DMS 273 treated with DMSO at 0.1 percent for 48 hours (cell line): Measurements from ENCODE around the gene ZCCHC24.

Experiments used
- DNase-seq: peaks from one replicate; lab custom pipeline; 2025; lab: John Stamatoyannopoulos, UW

The ZCCHC24 gene

DNA sequence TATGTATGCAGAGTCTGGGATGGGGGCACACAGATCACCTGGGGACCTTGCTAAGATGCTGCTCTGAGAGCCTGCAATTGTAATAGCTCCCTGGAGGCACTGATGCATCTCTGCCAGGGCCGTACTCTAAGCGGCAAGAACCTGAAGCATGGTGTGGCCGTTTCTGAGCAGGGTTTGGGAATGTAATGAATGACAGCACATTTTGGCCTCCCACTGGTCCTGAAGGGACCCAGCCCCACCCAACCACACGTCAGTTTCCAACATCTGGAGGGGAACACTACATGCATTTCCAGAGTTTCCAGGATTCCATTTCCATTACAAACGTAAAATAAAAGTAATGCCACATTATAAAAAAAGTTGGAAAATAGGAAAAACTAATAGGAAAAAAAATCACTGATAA, 14.0 kb downstream of the ZCCHC24 start:
- no peak for DNase-seq

DNA sequence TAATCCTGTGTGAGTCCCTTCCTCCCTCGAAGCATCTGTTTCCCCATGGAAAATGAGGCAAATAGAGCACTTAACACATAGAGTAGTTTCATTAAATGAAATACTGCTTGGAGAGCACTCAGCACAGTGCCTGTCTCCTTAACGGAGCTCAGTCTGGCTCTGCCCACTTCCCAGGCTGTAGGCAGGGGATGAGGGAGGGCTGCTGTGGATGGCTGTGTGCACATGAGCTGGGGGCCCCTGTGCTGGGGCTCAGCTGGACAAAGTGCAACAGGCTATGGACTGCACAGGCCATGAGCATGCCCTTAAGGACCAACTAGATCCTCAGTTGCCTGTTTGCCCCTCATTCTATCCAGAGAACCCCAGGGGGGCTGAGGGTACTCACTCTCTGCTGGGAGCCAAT, 14.5 kb downstream of the ZCCHC24 start:
- DNase-seq, result no peak

DNA sequence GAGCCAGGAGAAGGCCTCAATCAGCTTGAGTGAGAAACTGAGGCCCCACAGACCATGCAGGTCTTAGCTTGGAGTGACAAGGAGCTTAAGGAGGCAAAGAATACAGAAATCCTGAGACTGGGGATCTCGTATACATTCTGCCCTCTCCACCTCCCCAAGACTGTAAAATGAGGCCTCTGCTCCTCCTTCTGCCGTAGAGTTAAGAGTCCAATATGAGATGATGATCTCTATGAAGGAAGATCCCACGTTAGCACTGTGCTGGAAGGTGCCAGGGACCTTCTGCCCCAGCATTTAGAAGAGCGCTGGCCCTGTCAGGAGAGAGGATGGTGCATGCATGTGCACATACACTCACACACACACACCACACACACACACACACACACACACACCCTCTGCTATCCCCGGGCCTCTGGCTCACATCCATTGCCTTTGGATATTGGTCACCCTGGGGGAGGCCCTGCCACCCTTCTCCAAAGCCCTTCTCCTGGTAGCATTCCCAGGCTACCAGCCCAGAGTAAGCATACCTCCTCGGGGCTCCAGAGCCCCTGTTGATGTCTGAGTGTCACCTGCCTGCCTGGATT, 15.0 kb downstream of the ZCCHC24 start:
- no peak for DNase-seq

DNA sequence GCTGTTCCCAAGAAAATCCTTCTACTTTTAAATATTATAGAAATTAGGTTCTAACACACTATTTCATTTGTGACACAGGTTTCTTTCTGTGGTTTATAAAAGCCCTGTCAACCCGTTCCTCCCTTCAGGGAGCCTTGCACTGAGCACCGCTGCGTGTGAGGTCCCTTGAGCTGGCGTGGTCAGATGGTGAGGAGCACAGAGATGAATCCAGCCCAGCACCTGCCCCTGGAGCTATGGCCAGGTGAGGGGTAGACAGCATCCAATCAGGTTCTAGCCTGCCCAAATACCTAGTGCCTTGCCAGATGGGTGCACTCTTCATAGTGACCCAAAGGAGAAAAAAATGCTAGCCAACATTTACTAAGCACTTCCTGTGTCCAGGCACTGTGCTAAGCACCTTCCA, 15.7 kb downstream of the ZCCHC24 start:
- DNase-seq, result no peak

DNA sequence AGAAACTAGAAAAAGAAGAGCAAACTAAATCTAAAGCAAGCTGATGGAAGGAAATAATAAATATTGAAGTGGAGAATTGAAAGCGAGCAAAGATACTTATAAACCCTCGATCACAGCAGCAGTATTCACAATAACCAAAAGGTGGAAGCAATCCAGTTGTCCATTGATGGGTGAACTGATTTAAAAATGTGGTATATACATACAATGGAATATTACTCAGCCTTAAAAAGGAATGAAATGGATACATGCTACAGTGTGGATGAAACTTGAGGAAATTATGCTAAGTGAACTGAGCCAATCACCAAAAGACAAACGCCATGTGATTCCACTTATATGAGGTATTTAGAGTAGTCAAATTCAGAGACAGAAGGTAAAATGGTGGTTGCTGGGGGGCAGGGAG, 17.5 kb downstream of the ZCCHC24 start:
- DNase-seq, result no peak

DNA sequence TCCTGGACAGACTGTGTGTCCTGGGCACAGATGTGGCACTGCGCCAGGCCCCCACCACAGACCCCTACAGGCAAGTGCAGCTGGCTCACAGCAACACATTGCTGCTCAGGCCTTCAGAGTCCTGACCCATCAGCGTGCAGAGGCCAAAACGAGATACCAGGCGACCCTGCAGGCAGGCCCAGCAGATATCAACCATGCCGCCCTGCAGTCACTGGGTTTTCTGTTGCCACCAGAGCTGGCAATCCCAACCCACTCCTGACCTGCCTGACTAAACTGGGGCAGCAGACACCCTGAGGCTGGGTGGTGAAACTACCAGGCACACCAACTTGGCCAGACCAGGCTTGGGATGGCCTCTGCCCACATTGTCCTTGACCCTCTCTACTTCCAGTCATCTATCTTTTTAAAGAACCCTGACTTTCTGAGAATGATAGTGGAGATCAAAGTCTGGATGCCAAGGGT, 20.3 kb downstream of the ZCCHC24 start:
- no peak for DNase-seq

DNA sequence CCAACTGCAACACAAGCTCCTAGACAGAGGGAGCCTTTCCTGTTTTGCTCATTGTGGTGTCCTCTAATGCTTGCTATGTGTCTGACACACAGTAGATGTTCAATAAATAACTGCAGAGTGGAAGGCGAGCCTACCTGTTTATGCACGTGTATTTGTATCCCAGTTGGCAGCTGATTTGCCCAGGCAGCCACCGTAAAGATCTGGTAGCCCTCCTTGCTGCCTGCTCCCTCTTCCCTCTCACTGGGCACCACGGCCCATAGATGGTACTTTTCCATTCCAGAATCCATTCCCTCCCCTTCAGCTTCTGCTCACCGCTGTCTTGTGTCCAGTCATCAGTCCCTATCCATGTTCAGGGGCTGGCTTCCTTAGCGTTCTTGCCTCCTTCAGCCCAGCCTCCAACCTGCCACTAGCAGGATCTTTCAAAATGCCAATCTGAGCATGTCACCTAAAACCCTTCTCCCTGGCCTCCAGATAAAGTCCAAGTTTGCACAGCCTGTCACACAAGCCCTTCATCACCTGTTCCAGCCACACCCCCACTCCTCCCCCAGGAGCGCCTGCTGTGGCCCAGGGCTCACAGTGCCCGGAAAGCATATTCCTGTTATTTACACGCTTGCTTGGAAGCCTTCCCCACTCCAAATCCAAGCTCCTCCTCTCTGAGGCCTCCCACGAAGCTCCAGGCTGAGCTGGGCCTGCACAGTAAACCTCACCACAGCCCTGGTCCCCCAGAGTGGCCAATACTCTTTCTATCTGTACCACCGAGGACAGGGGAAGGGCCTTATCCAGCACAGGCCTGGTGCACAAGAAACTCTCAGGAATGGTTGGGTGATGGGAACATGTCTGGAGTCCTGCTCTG, 21.0 kb downstream of the ZCCHC24 start:
- no peak for DNase-seq

DNA sequence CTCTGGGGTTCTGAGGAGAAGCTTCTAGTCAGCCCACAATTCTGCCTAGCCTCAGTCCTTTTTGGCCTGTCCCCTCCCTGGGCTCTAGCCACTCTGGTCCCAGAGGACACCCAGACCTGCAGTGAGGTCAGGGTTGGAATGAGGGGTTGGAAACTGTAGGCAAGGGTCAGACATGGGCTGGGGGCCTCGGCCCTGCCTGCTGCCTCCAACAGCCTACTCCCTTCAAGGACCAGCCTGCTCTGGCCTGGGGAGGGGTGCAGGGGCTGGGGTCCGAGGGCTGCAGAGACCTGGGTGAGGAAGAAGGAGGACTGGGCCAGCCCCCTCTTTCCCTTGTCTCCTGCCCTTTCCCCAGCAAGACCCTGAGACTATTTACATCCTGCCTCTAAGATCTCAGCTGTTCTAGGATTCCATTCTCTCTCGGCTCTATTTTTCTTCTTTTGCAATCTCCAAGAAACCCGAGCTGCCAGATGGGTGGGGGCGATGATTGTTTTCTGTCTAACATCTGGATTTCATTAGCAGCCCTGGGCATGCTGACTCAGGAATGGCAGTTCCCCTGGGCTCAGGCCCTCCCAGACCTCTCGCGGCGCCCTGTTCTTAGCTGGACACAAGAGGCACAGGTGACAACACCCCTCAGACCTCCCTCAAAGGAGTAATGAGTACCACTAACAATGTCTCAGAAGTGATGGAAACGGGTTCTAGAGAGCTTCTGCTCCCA, 23.1 kb downstream of the ZCCHC24 start:
- DNase-seq, result no peak

DNA sequence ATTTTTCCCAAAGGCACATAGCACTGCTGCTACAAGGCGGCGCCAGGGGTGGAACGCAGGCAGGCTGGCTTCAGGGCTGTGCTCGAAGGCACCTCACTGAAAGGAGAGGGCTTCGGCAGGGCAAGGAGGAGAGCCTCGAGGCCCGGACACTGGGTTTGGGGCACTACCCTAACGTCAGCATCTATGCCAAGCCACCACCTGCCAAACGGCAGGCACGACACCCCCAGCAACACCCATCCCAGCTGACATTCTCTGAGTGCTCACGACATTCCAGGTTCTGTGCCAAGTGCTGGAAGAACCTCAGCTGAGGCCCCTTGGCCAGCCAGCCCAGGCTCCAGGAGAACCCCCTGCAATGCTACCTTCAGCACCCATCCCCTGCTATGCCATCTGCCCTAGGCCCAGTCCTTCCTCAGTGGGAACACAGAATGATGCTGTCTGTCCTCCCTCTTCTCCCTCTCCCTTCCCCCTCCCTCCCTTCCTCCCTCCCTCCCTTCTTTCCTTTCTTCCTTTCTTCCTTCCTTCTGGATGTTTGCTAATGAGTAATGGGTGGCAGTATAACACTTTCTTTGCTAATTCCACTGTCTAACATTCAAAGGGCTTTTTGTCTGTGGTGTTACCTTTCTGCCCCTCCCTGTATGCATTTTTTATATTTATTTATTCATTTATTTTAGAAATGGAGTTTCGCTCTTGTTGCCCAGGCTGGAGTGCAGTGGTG, 24.3 kb downstream of the ZCCHC24 start:
- no peak for DNase-seq

DNA sequence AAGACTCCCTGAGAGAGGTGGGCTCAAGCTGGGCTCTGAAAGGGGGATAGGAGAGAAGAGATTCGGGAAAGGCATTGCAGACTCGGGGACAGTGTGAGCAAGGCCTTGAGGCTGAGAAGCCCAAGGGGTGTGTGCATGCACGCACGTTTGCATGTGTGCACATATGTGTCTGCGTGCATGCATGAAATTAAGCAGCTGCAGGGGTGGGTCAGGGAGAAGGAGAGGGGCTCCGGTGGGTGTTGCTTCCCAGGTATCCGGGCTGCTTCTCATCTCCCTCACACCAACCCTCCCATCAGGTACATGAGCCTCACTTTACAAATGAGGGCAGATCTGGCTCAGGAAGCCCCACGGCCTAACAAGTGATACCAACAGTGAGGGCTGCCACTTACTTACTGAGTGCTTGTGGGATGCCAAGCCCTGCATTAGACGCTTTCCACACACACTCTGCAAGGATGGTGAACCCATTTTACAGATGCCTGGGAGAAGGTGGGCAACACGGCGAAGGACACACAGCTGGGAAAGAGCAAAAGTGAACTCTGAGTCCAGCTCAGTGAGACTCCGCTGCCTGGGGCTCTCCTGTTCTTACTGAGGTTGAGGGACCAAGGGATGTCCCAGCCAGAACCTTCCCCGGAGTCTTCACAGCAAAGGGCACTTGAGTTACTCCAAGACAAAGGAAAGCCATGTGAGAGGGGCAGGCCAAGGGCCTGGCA, 26.4 kb downstream of the ZCCHC24 start:
- no peak for DNase-seq

DNA sequence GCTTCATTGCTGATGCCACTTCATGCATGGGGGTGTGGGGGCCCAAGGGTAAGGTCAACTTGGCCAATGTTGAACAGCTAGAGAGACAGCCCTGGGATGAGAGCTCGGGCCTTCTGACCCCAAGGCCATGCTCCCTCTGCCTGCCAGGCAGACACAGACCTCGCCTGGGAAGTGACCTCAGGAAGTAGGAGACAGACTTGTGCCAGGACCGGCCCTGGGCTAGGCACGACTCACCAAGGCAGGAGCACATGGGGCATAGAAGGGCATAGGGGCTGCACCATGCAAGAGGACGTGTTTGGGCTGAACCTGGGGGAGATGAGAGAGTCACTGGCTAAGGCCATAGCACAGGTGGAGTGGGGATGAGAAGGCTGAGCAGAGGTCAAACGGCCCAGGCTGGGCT, 27.1 kb downstream of the ZCCHC24 start:
- no peak for DNase-seq

DNA sequence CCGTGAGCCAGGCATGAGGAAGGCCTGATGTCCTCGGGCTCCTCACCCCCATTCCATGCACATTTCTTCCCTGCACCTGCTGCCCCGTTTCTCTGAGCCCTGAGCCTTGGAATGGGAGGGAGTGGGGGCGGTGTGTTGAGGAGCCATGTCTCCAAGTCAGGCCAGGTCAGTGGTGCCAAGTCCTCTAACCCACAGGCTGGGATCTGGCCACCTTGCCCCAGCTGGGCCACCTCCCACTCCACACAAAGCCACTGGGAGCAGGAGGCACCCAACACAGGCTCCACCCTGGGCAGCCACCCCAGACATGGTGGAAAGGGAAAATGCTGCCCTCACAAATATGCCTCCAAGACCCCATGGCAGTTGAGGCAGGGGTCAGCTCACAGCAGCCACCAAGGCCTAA, 27.7 kb downstream of the ZCCHC24 start:
- no peak for DNase-seq

DNA sequence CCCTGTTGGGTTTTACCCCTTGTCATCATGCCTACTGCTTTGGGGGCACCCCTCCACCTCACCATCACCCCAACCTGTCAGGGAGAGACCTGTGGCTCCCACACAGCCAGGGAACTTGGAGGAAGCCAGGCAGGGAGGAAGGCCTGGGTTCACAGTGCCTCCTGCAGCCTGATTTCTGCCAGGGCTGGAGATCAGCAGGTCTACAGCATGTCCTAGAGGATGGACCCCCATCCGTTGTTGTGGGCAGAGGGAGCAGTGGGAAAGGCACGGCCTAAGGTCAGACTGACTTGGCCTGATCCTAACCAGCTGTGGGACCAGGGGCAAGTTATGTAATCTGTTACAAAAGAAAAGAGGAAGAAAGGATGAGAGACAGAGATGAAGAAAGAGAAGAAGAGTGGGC, 28.2 kb downstream of the ZCCHC24 start:
- DNase-seq, result no peak

DNA sequence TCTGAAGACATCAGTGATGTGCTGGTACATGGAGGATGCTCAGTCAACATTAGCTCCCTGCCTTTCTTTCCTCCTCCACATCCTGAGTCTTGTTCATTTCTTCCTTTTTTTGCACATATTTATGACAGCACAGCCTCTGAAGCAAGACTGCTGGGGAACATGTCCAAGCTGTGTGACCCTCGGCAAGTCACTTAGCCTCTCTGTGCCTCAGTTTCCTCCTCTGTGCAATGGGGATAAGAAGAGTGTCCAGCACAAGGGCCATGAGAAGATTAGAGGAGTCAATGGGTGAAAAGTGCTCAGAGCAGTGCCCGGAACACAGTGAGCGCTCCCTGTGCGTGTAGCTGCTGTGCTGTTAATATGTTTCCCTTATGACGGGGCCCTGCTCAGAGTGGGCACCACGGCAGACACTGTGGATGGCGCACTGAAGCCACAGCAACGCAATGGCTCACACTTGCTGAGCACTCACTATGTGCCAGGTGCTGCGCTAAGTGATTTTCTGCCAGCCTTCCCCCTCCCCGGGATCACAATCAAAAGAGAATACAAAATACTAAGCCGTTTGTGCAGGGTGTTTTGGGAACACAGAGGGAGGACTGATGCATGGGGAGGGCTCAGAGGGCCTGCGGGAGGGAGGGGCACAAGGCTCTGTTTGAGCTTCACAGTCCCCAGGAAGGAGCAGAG, 28.7 kb downstream of the ZCCHC24 start:
- DNase-seq, result no peak

DNA sequence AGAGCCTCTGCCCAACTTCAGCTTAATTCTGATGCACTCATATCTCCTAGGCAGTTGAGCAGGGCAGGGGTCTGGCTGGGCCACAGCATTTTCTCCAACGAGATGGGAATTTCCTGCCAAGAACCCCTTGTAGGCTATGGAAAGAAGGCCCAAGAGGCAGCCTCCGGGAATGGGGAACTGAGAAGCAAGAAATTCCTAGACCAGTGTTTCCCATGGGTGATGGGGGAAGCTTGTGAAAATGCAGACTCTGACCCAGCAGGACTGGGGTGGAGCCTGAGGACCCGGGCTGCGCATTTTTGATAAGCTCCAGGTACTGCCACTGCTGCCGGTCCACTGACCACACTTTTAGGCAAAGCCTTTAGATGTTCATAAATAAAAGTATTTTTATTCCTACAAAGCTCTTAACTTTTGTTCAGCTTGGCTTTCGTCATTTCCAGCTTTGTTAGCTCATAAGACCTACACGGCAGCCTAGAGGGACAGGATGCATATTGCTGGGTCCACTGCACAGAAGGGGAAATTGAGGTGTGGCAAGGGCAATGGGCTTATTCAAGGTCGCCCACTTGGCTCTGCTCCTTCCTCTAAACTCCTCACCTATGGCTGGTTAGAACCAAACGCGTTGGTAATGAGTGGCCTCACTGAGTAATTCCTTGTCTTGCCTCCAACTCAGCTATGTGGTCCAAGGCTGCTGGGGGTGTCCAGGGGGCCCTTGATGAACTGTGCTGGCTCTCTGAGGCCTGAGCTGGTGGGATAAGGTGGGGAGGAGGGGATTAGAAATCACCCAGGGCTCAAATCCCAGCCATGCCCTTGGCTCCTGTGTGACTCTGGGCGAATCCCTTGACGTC, 29.5 kb downstream of the ZCCHC24 start:
- DNase-seq, result no peak

DNA sequence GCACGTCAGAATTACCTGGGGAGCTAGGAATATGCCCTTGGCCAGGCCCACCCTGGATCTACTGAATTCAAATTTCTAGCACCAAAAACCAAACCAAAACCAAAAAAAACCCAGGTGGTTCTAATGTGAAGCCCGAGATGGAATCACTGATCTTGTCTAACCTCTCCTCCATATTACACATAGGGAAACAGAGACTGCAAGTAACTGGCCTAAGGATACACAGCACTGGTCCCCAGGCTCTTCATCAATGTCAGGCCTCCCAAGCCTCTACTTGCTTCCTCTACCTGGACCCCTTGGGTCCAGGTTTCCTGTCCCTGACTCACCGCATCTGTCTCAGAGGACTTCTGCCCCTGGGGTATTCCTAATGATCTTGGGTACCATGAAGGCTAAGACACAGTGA, 30.7 kb downstream of the ZCCHC24 start:
- no peak for DNase-seq

DNA sequence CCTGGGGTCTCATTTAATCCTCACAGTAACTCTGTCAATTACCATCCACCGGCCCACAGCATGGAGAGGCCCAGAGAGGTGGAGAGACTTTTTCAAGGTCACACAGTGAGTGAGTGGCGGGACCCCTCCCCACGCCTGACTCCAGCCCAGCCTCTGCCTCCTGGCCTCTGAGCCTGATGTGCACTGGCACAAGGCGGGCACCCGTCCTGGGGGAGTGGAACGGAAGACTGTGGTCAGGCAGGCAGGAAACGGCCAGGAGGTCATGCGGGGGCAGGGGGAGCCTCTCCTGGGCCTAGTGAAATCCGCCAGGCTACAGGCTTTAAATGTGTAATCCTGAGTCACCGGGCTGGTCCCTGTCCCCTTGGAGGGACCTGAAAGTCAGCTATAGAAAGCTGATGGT, 32.2 kb downstream of the ZCCHC24 start:
- no peak for DNase-seq

DNA sequence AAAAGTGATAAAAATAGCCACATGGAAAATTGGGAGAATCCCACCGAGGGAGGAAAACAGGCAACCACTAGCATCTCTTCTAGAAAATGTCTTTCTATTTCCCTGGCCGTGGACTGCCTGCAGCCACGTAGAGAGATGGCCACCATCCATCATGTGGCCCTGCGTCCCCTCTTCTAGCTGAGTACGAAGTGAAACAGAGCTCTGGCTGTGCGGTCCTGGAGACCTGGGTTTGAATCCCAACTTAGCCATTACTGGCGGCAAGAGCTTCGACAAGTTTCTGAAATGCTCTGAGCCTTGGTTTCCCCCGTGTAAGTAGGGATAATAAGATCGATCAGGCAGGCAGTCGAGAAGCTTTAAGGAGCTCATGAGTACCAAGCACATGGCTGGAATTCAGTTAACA, 32.9 kb downstream of the ZCCHC24 start:
- no peak for DNase-seq

DNA sequence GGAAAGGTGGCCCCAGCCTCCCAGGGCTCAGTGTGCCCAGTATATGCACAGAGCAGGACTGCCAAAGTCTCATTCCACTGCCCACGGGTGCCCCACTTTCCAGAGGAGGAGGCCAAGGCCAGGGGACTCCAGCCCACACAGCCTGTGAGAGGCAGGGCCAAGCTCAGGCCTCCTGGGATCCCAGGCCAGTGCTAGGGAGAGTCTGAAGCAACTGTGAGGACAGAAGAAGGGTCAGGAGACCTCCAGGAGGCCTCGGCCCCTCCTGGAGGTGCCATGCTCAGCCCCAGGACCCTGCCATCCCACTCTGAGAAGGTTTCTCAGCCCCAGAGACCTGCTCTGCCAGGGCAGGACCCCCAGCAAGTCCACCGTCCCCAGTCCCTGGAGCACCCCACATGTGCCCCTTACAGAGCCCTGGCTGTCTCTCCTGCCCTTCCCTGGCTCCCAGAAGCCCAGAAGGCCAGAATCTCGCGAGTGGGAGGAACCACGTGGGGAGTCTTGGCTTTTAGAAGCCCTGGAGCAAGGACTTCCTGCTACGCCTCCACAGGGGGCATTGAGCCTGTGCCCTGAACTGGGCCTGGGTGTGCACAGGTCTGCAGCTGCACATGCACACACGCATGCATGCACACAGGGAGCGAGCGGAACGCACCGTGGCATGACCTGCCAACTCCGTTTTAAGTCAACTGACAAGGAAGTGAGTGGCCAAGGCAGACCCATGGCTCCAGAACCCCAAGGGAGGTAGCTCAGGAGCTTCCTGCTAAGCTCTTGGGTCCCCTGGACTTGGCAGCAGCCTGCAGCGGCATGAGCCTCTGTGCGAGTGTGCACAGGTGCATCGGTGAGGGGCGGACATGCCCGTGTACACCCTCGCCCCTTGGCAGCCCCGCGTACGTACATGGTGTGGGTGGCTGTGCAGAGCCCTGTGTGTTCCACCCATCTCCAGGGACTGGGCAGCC, 33.6 kb downstream of the ZCCHC24 start:
- DNase-seq, result no peak
